ENCODE measurements around the gene TMEM51.

Gene TMEM51

GRCh38 chr1:15178571-15179484, 25.3 kb downstream of the TMEM51 start:
- Histone ChIP-seq H3K27me3 (ENCODE audit: insufficient read depth, poor library complexity, severe bottlenecking) (peaks cover 5% of the 10 kb centered on the region), H3K4me3 (replicated peaks; ENCODE audit: insufficient read depth, low read length) (no peak overlapping the region), H3K27ac (replicated peaks) (no peak overlapping the region)
- TF ChIP-seq REST (IDR thresholded peaks at IDR 0.05; ENCODE audit: insufficient replicate concordance, low read depth), result no peak
- no peak for TF ChIP-seq GABPA (IDR thresholded peaks at IDR 0.05; ENCODE audit: low read depth)
- TF ChIP-seq SPI1 (IDR thresholded peaks at IDR 0.05; ENCODE audit: borderline replicate concordance, low read depth), result no peak
- no peak for TF ChIP-seq POLR2AphosphoS5 (IDR thresholded peaks at IDR 0.05; ENCODE audit: low read depth)
- TF ChIP-seq CTCF (IDR thresholded peaks at IDR 0.05; ENCODE audit: insufficient read depth, low read length), result no peak
- DNase-seq (ENCODE audit: low read depth in 1 of 2, low spot score in 1 of 2), result no peak

- no peak for DNase-seq (ENCODE audit: low read depth in 1 of 2, low spot score in 1 of 2)
- Histone ChIP-seq H3K4me3 (replicated peaks; ENCODE audit: insufficient read depth, low read length) (no peak overlapping the region), H3K27me3 (ENCODE audit: insufficient read depth, poor library complexity, severe bottlenecking) (peaks cover 2% of the 10 kb centered on the region), H3K27ac (replicated peaks) (no peak overlapping the region)
- no peak for TF ChIP-seq GABPA (IDR thresholded peaks at IDR 0.05; ENCODE audit: low read depth)
- TF ChIP-seq POLR2AphosphoS5 (IDR thresholded peaks at IDR 0.05; ENCODE audit: low read depth), result no peak
- TF ChIP-seq REST (IDR thresholded peaks at IDR 0.05; ENCODE audit: insufficient replicate concordance, low read depth), result no peak
- no peak for TF ChIP-seq SPI1 (IDR thresholded peaks at IDR 0.05; ENCODE audit: borderline replicate concordance, low read depth)
- TF ChIP-seq CTCF (IDR thresholded peaks at IDR 0.05; ENCODE audit: insufficient read depth, low read length), result no peak
Measured at GRCh38 chr1:15179485-15179883, 25.9 kb downstream of the TMEM51 start.

- no peak overlapping the region for H3K27ac ChIP-seq (replicated peaks)
- H3K4me3 ChIP-seq (replicated peaks; ENCODE audit: insufficient read depth, low read length), result no peak overlapping the region
- no peak for DNase-seq (ENCODE audit: low read depth in 1 of 2, low spot score in 1 of 2)
Measured at GRCh38 chr1:15180189-15180588, 26.6 kb downstream of the TMEM51 start.

More at GRCh38 chr1:15180189-15180588, 26.6 kb downstream of the TMEM51 start:
- TF ChIP-seq GABPA (IDR thresholded peaks at IDR 0.05; ENCODE audit: low read depth), result no peak
- no peak for TF ChIP-seq REST (IDR thresholded peaks at IDR 0.05; ENCODE audit: insufficient replicate concordance, low read depth)
- no peak for TF ChIP-seq SPI1 (IDR thresholded peaks at IDR 0.05; ENCODE audit: borderline replicate concordance, low read depth)
- TF ChIP-seq POLR2AphosphoS5 (IDR thresholded peaks at IDR 0.05; ENCODE audit: low read depth), result no peak
- no peak for TF ChIP-seq CTCF (IDR thresholded peaks at IDR 0.05; ENCODE audit: insufficient read depth, low read length)
- H3K27me3 ChIP-seq (ENCODE audit: insufficient read depth, poor library complexity, severe bottlenecking), result peaks cover 2% of the 10 kb centered on the region
